Lower lobe of right lung (tissue), 2 donors: ENCODE results near the gene PROC. TPM values are rescaled to one million over a fixed set of nuclear protein-coding genes. Genes with fewer than 3 reads are reported as not detected.

Experiments
- ATAC-seq, 2 donors: fragments of 200-7000 bp; cut with Tn5 transposase; one replicate each; pipeline ENCODE4 v1.9.1; 2020 to 2022; ENCODE audit warnings: mild to moderate bottlenecking in 2 of 2, moderate library complexity in 2 of 2
- DNase-seq: peaks from one replicate; pipeline ENCODE4 v3.0.0-alpha.2; 2020
- H3K27ac ChIP-seq: fragments of 200-600 bp; one replicate; pipeline ENCODE4 v1.8.0; 2022
- H3K27me3 ChIP-seq: fragments of 200-600 bp; one replicate; pipeline ENCODE4 v1.8.0; 2022; ENCODE audit warnings: low read depth
- H3K36me3 ChIP-seq: fragments of 200-600 bp; one replicate; pipeline ENCODE4 v1.8.0; 2022; ENCODE audit warnings: mild to moderate bottlenecking
- H3K4me1 ChIP-seq: fragments of 200-600 bp; one replicate; pipeline ENCODE4 v1.8.0; 2022
- H3K4me3 ChIP-seq: fragments of 200-600 bp; one replicate; pipeline ENCODE4 v1.8.0; 2022; ENCODE audit warnings: mild to moderate bottlenecking
- H3K9me3 ChIP-seq: fragments of 200-600 bp; one replicate; pipeline ENCODE4 v1.8.0; 2022
- CTCF ChIP-seq: fragments of 200-600 bp; IDR thresholded peaks from one replicate; pipeline ENCODE4 v1.8.0; 2022; ENCODE audit warnings: antibody characterized with exemption, mild to moderate bottlenecking
- intact Hi-C: fragments of 100-400 bp; cut with DNase I; formaldehyde crosslinking; loops from one replicate; pipeline ENCODE4 v1.11.0; 2022
- total RNA-seq: library from RNA; stranded (reverse); fragmentation: NEBNext Ultra II Directional; extraction: Animal tissue kit (Norgen Biotek cat#: 25700); gene quantifications from one replicate; pipeline ENCODE4 v1.2.1, GENCODE V29; 2021
- donor health status: DM: no; HTN: yes; CAD: no; lungs with severe emphysema.

The PROC gene
- total RNA-seq, 1 donor from 2014 or later: not detected

GRCh38 chr2:127420039-127420864 lies 2.0 kb downstream of the PROC start:
- TF ChIP-seq CTCF: no peak
- Histone ChIP-seq H3K9me3 (no peaks in the 10 kb centered on the region), H3K36me3 (no peaks in the 10 kb centered on the region), H3K27ac (no peak overlapping the region), H3K4me1 (peaks cover 35% of the 10 kb centered on the region), H3K27me3 (peaks cover 43% of the 10 kb centered on the region), H3K4me3 (no peak overlapping the region)
- no peak for ATAC-seq
- no peak for DNase-seq
- intact Hi-C loops: no loop called here

GRCh38 chr2:127421116-127421800 lies 3.0 kb downstream of the PROC start:
- TF ChIP-seq CTCF: no peak

GRCh38 chr2:127421871-127422558 lies 3.8 kb downstream of the PROC start:
- Histone ChIP-seq H3K9me3 (no peaks in the 10 kb centered on the region), H3K4me3 (no peak overlapping the region), H3K4me1 (peaks cover 17% of the 10 kb centered on the region), H3K36me3 (no peaks in the 10 kb centered on the region), H3K27ac (no peak overlapping the region), H3K27me3 (peaks cover 44% of the 10 kb centered on the region)
- DNase-seq (no peak), ATAC-seq (no peak)
- intact Hi-C loops: no loop called here
- TF ChIP-seq CTCF: no peak

More at GRCh38 chr2:127421116-127421800, 3.0 kb downstream of the PROC start:
- no peaks in the 10 kb centered on the region for H3K36me3 ChIP-seq
- DNase-seq (no peak), ATAC-seq (no peak)
- peaks cover 44% of the 10 kb centered on the region for H3K27me3 ChIP-seq
- no peaks in the 10 kb centered on the region for H3K9me3 ChIP-seq
- no peak overlapping the region for H3K27ac ChIP-seq
- intact Hi-C loops: no loop called here
- peaks cover 25% of the 10 kb centered on the region for H3K4me1 ChIP-seq
- no peak overlapping the region for H3K4me3 ChIP-seq

- Histone ChIP-seq H3K27ac (no peak overlapping the region), H3K27me3 (peaks cover 44% of the 10 kb centered on the region), H3K4me1 (peaks cover 16% of the 10 kb centered on the region), H3K4me3 (peak overlapping the region; percentile 44), H3K36me3 (no peaks in the 10 kb centered on the region), H3K9me3 (no peaks in the 10 kb centered on the region)
- intact Hi-C loops: no loop called here
- no peak for TF ChIP-seq CTCF
- ATAC-seq (peak; percentile 25 to 49), DNase-seq (peak; percentile 70)
Observed at GRCh38 chr2:127422559-127423477, 4.6 kb downstream of the PROC start.

- peak; percentile 9 to 46 for ATAC-seq
Observed at GRCh38 chr2:127423478-127423843, 5.2 kb downstream of the PROC start.

More at GRCh38 chr2:127423478-127423843, 5.2 kb downstream of the PROC start:
- Histone ChIP-seq H3K9me3 (no peaks in the 10 kb centered on the region), H3K4me3 (peak overlapping the region; percentile 44), H3K4me1 (peaks cover 16% of the 10 kb centered on the region), H3K27me3 (peaks cover 44% of the 10 kb centered on the region), H3K36me3 (no peaks in the 10 kb centered on the region), H3K27ac (no peak overlapping the region)
- TF ChIP-seq CTCF: no peak
- intact Hi-C loops: no loop called here
- DNase-seq: no peak
